Epithelial cell of proximal tubule (primary cell): ENCODE results near the gene GCK. TPM values are rescaled to one million over a fixed set of nuclear protein-coding genes. Genes with fewer than 3 reads are reported as not detected.

ENCODE experiments used
- DNase-seq: peaks from one replicate; pipeline ENCODE4 v3.0.0-alpha.2; 2011; ENCODE audit warnings: low read depth
- H3K4me3 ChIP-seq: 2 replicates; pipeline ENCODE4 v1.5.1; 2011; ENCODE audit warnings: low read depth, mild to moderate bottlenecking, low read length
- total RNA-seq: library from RNA; depleted of rRNA; stranded (reverse); fragments of >200 nt; gene quantifications from 2 replicates; pipeline ENCODE4 v1.2.3, GENCODE V29; 2015
- TF ChIP-seq, protein P1 (sequence below): conservative IDR thresholded peaks from 2 replicates; pipeline ENCODE4 v1.5.1; 2012; ENCODE audit warnings: low read depth, mild to moderate bottlenecking, low read length

GCK gene
- total RNA-seq, 1 donor from 2014 or later = 1.0 TPM

DNA sequence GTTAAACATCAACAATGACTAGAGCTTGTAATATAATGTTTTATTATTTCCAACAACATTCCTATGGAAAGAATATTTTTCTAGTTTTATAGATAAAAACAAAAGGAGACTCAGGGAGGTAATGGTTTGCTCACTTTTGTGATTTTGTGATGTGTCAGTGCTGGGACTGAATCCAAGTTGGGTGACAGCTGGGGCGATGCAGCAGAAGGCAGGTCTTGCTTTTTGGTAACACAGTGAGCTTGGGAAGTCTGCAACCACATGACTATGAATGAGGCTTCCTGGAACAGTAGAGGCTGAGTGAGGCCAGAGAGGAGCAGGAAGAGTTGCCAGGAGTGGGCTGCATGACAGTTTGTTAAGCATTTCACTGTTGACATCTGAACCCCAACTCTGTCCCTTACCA, 6.7 kb upstream of the GCK start:
- TF ChIP-seq, protein P1, sequence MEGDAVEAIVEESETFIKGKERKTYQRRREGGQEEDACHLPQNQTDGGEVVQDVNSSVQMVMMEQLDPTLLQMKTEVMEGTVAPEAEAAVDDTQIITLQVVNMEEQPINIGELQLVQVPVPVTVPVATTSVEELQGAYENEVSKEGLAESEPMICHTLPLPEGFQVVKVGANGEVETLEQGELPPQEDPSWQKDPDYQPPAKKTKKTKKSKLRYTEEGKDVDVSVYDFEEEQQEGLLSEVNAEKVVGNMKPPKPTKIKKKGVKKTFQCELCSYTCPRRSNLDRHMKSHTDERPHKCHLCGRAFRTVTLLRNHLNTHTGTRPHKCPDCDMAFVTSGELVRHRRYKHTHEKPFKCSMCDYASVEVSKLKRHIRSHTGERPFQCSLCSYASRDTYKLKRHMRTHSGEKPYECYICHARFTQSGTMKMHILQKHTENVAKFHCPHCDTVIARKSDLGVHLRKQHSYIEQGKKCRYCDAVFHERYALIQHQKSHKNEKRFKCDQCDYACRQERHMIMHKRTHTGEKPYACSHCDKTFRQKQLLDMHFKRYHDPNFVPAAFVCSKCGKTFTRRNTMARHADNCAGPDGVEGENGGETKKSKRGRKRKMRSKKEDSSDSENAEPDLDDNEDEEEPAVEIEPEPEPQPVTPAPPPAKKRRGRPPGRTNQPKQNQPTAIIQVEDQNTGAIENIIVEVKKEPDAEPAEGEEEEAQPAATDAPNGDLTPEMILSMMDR = no peak
- H3K4me3 ChIP-seq = no peak overlapping the region
- DNase-seq = no peak

DNA sequence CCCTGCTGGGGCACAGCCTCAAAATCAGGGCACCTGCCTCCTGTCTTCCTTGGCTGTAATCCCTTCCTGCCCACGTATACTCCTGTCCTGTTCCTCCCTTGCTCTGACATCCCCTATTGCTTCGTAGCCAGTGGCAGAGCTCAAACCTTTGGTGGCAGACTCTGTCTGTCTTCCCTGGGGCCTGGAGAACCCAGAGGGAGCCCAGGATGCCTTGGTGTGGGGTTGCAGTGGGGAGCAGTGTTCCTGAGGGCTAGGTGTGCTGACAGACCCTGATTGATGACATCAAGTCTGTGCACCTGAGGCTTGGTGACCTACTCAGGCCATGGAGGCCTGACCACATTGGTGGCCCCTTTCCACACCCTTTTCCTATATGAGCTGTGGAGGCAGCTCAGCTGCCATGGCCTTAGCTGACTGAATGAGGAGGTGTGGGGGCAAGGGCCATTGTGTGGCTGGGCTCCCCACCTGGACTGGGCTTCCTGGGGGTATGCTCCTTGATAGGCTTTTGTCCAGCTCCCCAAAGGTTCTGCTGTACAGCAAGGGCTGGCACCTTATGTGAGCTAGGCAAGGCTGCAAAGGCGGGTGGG, 5.4 kb upstream of the GCK start:
- H3K4me3 ChIP-seq = no peak overlapping the region
- no peak for DNase-seq
- TF ChIP-seq, protein P1 = no peak

DNA sequence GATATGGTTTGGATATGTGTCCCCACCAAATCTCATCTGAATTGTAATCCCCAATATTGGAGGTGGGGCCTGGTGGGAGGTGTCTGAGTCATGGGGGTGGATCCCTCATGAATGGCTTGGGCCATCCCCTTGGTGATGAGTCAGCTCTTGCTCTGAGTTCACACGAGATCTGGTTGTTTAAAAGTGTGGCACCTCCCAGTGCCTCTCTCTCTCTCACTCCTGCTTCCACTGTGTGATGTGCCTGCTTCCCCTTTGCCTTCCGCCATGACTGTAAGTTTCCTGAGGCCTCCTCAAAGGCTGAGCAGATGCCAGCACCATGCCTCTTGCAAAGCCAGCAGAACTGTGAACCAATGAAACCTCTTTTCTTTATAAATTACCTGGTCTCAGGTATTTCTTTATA, 4.8 kb upstream of the GCK start:
- TF ChIP-seq, protein P1 = no peak
- H3K4me3 ChIP-seq = no peak overlapping the region
- no peak for DNase-seq

DNA sequence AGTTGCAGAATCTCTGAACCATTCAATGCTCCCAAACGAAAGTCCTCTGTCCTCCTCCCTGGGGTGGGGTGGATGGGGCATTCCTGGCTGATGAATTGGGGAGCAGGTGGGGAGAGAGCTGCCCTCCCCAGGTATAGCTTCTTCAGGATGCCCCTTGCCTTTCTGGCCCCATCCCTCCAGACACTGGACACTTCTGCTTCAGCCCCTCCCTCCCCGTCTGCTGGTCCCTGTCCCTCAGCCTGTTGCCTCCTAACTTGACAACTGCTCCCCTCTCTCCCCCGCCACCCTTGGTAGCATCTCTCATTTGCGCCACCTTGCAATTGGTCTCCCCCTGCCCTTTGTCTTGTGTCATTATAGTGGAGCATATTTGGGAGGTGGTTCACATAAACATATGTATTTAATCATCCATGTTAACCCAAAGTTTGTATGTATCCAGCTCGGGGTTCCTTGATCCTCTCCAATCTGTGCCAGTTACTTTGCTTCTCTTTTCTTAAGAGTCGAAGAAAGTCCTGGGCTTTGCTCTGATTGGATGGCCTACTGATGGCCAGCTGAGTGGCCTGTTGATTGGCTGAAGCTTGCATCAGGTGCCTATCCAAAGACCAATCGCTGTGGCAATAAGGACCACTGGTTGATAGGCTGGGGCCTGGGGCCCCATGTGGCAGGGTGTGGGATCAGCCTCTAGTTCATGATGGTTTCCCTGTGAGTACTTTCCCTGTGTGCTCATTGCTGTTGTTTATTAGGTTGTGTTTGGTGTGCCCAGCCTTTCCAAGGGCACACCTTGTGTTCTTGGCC, 4.0 kb upstream of the GCK start:
- TF ChIP-seq, protein P1 = no peak
- H3K4me3 ChIP-seq = no peak overlapping the region
- DNase-seq = no peak

DNA sequence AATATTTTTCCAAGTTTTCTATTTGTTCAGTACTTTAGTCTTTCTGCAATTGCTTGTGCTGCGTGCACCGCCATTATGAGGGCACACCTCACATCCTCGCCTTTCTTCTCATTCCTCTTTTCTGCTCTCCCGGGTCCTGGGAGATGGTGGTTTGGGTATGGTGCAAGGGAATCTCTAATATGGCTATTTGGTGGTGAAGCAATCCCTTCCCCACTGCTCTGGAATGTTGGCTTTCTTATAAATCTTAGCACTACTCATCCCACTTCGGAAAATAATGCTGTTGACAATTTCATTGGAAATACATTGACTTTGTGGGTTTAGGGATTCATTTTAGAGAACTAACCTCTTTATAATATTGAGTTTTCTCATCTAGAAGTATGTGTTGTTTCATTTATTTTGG, 1.9 kb upstream of the GCK start:
- no peak overlapping the region for H3K4me3 ChIP-seq
- no peak for DNase-seq
- TF ChIP-seq, protein P1 = no peak

DNA sequence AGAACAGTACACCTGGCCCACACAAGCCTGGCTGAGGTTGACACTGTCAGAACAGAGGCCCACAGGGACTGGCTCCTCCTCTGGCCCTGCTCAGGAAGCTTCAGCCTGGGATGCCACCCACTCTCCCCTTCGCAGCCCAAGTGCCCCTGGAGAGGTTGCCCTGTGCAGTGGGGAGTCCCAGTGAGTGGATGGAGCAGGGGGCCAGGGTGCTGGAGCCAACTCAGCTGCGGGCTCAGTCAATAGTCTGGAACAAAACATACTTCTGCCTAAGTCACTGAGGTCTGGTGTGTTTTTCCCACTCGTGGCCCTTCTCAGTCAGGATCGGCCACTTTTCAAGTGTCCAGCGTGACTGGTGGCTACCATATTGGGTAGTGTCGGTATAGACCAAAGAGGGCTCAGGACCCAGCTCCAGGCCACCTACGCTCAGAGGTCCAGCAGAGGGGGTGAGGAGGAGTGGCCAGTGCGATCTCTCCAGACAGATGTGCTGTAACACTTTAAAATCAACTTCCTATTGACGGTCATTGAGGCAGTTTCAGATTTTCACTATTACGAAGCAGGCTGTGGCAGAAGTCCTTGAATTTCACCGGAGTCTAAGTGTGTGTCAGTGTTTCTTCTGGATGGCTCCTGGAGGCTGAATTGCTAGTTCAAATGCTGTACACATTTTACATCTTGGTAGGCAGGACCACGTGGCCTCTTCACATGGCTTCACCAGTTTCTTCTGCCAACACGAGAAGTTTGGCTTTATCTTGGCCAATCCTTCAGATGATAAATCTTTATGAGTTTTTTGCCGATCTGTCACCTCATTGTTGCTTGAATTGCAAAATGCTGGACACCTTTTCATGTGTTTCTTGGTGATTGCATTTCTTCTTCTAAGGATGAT, 994 bp upstream of the GCK start:
- no peak for DNase-seq
- H3K4me3 ChIP-seq = no peak overlapping the region
- TF ChIP-seq, protein P1 = no peak
